HG03342 (cell line): ENCODE measurements around the gene SUPT6H.

ENCODE experiments used
- ATAC-seq: cut with Tn5 transposase; IDR thresholded peaks from one replicate; pipeline ENCODE4 v1.9.1; 2021; ENCODE audit warnings: mild to moderate bottlenecking, moderate library complexity; ENCODE audit not compliant: unreplicated experiment

The SUPT6H gene

DNA sequence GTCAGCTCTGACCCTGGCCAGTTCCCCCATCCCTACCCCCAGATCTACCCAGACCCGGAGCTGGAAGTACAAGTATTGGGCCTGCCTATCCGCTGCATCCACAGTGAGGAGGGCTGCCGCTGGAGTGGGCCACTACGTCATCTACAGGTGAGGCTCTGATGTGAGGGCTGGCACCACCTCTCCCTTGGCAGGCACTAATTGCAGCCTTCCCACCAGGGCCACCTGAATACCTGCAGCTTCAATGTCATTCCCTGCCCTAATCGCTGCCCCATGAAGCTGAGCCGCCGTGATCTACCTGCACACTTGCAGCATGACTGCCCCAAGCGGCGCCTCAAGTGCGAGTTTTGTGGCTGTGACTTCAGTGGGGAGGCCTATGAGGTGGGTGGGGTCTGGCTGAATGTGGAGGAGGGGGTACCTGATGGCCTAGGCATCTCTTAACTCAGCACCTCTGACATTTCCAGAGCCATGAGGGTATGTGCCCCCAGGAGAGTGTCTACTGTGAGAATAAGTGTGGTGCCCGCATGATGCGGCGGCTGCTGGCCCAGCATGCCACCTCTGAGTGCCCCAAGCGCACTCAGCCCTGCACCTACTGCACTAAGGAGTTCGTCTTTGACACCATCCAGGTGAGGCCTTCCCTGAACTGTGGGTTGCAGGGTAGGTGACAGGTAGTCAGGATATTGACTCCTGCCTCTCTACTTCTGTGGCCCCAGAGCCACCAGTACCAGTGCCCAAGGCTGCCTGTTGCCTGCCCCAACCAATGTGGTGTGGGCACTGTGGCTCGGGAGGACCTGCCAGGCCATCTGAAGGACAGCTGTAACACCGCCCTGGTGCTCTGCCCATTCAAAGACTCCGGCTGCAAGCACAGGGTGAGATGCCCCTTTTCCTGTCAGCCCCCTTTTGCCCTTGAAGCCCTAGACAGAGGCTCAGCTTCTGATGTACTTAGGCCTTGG, 86.1 kb downstream of the SUPT6H start:
- ATAC-seq, result no peak

DNA sequence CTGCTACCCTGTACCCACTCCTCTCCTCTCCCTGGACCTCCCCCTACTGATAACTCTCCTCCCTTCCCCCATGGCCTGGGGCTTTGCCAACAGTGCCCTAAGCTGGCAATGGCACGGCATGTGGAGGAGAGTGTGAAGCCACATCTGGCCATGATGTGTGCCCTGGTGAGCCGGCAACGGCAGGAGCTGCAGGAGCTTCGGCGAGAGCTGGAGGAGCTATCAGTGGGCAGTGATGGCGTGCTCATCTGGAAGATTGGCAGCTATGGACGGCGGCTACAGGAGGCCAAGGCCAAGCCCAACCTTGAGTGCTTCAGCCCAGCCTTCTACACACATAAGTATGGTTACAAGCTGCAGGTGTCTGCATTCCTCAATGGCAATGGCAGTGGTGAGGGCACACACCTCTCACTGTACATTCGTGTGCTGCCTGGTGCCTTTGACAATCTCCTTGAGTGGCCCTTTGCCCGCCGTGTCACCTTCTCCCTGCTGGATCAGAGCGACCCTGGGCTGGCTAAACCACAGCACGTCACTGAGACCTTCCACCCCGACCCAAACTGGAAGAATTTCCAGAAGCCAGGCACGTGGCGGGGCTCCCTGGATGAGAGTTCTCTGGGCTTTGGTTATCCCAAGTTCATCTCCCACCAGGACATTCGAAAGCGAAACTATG, 87.0 kb downstream of the SUPT6H start:
- no peak for ATAC-seq

DNA sequence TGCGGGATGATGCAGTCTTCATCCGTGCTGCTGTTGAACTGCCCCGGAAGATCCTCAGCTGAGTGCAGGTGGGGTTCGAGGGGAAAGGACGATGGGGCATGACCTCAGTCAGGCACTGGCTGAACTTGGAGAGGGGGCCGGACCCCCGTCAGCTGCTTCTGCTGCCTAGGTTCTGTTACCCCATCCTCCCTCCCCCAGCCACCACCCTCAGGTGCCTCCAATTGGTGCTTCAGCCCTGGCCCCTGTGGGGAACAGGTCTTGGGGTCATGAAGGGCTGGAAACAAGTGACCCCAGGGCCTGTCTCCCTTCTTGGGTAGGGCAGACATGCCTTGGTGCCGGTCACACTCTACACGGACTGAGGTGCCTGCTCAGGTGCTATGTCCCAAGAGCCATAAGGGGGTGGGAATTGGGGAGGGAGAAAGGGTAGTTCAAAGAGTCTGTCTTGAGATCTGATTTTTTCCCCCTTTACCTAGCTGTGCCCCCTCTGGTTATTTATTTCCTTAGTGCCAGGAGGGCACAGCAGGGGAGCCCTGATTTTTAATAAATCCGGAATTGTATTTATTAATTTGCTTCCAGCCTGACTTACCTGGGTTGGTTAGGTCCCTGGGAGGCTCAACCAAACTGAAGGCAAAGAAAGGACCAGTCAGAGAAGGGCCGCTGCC, 87.6 kb downstream of the SUPT6H start:
- ATAC-seq, result no peak

DNA sequence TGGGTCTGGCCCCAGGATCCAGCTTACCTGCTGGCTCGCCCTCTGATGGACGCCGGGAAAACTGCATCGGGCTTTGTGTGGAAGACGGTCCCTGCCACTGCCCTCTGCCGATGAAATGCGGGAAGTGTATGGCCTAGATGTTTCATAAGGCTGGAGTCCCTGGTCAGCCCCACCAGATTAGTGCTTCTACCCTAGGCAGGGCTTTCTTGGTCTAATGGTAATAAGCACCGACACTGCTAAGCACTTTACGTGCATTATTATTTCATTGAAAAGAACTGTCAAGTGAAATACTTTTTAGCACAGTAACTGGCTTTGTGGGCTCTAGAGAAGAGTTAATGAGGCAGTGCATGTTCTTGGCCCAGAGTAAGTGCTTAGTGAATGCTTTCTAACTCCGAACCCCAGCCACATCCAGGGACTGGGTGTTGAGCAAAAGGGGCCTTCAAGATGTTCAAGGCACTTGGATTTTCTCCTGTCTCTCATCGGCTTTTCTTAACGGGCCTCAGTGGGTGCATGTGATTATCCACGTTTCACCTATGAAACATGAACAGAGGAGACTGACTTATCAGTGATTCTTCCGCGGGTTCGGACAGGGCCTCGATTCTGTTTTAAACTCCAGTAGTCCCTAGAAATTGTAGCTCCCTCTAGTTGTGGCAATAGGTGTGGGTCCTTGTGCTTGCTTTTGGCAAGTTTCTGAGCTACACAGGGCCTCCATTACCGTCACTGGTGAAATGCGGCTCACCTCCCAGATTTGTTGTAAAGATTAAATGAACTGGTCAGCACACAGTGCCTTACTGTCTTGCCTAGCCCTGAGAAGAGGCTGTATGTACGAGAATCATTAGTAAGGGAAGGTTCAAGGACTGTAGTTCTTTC, 88.4 kb downstream of the SUPT6H start:
- ATAC-seq, result peak; percentile 66

DNA sequence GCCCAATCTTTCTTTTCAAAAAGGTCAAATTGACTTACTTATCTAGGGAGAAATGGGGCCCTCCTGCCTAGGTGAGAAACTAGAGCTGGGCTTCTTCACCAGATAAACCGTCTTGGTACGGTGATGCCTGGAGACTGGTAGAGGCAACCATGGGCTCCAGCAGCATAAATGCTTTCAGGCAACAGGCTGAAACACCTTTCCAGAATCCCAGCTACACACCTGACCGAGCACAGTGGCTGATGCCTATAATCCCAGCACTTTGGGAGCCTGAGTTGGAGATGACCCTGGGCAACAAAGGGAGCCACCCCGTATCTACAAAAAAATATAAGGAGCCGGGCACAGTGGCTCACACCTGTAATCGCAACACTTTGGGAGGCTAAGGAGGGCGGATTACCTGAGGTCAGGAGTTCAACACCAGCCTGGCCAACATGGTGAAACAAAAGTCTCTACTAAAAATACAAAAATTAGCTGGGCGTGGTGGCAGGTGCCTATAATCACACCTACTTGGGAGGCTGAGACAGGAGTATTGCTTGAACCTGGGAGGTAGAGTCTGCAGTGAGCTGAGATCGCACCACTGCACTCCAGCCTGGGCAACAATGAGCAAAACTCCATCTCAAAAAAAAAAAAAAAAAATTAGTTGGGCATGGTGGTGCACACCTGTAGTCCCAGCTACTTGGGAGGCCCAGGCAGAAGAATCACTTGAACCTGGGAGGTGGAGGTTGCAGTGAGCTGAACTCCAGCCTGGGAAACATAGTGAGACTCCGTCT, 89.8 kb downstream of the SUPT6H start:
- ATAC-seq, result no peak
